ENCODE measurements around the gene LCN10.

The LCN10 gene

DNA sequence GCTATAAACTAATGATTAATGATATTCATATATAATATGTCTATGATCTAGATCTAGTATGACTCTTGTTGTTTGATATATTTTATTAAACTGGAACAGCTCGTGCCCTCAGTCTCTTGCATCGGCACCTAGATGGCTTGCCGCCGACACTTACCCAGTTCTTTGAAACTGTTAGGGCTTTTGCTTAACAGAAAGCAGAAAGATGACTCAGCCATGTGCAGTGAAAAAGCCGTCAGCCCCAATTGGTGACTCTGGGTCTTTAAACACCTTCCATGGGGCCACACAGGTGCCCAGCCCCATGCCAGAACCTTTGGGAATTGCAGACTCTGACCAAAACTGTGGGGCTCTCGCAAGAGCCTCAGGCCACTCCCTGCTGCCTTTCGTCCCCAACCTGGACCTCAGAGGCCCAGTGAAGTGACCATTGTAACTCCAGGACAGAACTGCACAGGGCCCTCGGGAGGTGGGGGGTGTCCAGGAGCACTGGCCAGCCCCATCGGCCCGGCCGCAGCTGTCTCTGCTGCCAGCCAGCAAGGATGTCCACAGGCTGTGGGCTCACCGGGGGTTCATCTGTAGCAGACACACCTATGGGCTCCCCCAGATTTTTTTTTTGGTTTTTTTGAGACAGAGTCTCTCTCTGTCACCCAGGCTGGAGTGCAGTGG lies 7.8 kb downstream of the LCN10 start:
- TF ChIP-seq EZH2 (IDR thresholded peaks at IDR 0.05; ENCODE audit: borderline replicate concordance, low read length) = no peak
- TF ChIP-seq, protein P1, sequence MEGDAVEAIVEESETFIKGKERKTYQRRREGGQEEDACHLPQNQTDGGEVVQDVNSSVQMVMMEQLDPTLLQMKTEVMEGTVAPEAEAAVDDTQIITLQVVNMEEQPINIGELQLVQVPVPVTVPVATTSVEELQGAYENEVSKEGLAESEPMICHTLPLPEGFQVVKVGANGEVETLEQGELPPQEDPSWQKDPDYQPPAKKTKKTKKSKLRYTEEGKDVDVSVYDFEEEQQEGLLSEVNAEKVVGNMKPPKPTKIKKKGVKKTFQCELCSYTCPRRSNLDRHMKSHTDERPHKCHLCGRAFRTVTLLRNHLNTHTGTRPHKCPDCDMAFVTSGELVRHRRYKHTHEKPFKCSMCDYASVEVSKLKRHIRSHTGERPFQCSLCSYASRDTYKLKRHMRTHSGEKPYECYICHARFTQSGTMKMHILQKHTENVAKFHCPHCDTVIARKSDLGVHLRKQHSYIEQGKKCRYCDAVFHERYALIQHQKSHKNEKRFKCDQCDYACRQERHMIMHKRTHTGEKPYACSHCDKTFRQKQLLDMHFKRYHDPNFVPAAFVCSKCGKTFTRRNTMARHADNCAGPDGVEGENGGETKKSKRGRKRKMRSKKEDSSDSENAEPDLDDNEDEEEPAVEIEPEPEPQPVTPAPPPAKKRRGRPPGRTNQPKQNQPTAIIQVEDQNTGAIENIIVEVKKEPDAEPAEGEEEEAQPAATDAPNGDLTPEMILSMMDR (IDR thresholded peaks at IDR 0.05; ENCODE audit: low read length) = no peak
- Histone ChIP-seq H3K27ac (ENCODE audit: low read depth, low read length, poor library complexity, severe bottlenecking) (no peak overlapping the region), H3K4me2 (ENCODE audit: low read length) (no peak overlapping the region), H3F3A (ENCODE audit: insufficient read depth, low read length) (no peaks in the 10 kb centered on the region), H2AFZ (ENCODE audit: low read length) (no peak overlapping the region), H3K9me2 (ENCODE audit: low read depth, low read length) (no peaks in the 10 kb centered on the region), H3K4me1 (ENCODE audit: insufficient read depth, low read length, severe bottlenecking) (no peaks in the 10 kb centered on the region), H4K20me1 (ENCODE audit: insufficient read depth, low read length) (no peaks in the 10 kb centered on the region), H3K9me3 (ENCODE audit: low read length) (no peaks in the 10 kb centered on the region), H3K79me2 (ENCODE audit: insufficient read depth, low read length) (no peaks in the 10 kb centered on the region), H3K27me3 (ENCODE audit: insufficient read depth, low read length) (no peaks in the 10 kb centered on the region; the same call in 1 of the 2 replicates), H3K36me3 (ENCODE audit: insufficient read depth, low read length) (no peaks in the 10 kb centered on the region), H3K4me3 (ENCODE audit: low read depth, low read length, poor library complexity, severe bottlenecking) (no peak overlapping the region), H3K9ac (ENCODE audit: low read length) (no peak overlapping the region)

DNA sequence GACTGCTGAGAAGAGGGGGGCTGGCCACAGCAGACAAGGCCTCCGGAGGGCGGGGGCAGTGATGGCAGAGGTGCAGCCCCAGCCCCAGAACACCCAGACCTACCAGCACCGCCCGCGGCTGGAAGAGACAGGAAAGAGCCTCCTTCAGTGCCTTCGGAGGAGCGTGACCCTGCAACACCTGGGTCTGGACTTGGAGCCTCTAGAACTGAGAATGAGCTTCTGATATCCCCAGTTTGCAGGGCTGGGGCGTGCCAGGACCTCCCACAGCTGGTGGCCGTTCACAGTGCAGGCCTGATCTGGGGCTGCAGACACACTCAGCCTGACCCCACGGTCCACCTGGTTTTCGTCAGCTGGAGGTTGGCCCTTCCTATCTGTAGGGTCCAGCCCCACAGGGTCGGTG lies 9.1 kb downstream of the LCN10 start:
- Histone ChIP-seq H3K4me2 (ENCODE audit: low read length) (no peak overlapping the region), H3K27me3 (ENCODE audit: insufficient read depth, low read length) (no peaks in the 10 kb centered on the region; the same call in 1 of the 2 replicates), H3K9ac (ENCODE audit: low read length) (no peak overlapping the region), H3K27ac (ENCODE audit: low read depth, low read length, poor library complexity, severe bottlenecking) (no peak overlapping the region), H3K9me2 (ENCODE audit: low read depth, low read length) (no peaks in the 10 kb centered on the region), H3K9me3 (ENCODE audit: low read length) (no peaks in the 10 kb centered on the region), H3K79me2 (ENCODE audit: insufficient read depth, low read length) (no peaks in the 10 kb centered on the region), H3K36me3 (ENCODE audit: insufficient read depth, low read length) (no peaks in the 10 kb centered on the region), H3K4me1 (ENCODE audit: insufficient read depth, low read length, severe bottlenecking) (peaks cover 5% of the 10 kb centered on the region), H3K4me3 (ENCODE audit: low read depth, low read length, poor library complexity, severe bottlenecking) (no peak overlapping the region), H2AFZ (ENCODE audit: low read length) (no peak overlapping the region), H4K20me1 (ENCODE audit: insufficient read depth, low read length) (no peaks in the 10 kb centered on the region), H3F3A (ENCODE audit: insufficient read depth, low read length) (no peaks in the 10 kb centered on the region)
- TF ChIP-seq EZH2 (IDR thresholded peaks at IDR 0.05; ENCODE audit: borderline replicate concordance, low read length) = no peak
- TF ChIP-seq, protein P1 (IDR thresholded peaks at IDR 0.05; ENCODE audit: low read length) = no peak

DNA sequence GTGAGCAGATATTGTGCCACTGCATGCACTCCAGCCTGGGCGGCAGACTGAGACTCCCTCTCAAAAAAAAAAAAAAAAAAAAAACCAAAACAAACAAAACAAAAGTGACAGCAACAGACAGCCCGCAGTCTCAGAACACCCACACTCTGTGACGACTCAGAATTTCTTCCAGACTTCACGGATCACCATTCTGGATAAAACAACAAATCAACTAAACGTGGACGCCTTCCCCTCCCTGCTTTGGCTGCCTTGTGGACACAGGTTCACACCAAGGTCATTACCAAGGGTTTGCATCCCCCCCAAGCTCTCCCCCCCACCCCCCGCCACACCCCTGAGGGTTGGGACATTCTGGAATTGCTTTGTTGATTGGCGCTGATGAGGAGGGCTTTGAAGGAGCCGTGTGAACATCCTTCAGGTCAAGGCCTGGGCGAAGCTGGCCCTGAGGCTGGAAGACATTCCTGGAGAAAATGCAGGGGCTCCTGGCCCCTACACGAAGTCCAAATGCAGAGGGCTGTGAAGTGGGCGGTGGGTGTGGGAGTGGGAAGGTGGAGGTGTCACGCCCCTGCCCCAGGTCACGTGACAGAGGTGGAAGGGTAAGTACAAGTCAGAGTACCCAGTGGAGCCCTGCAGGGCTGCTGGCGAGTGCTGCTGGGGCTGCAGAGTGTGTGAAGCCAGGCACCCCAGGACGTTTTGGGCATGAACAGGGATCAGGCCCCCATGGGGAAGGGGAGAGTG lies 10.1 kb downstream of the LCN10 start:
- H3K4me2 ChIP-seq (ENCODE audit: low read length) = no peak overlapping the region
- no peaks in the 10 kb centered on the region for H3K36me3 ChIP-seq (ENCODE audit: insufficient read depth, low read length)
- no peaks in the 10 kb centered on the region for H4K20me1 ChIP-seq (ENCODE audit: insufficient read depth, low read length)
- TF ChIP-seq, protein P1 (IDR thresholded peaks at IDR 0.05; ENCODE audit: low read length) = no peak
- no peak for TF ChIP-seq EZH2 (IDR thresholded peaks at IDR 0.05; ENCODE audit: borderline replicate concordance, low read length)
- no peaks in the 10 kb centered on the region; the same call in 1 of the 2 replicates for H3K27me3 ChIP-seq (ENCODE audit: insufficient read depth, low read length)
- no peak overlapping the region for H2AFZ ChIP-seq (ENCODE audit: low read length)
- no peaks in the 10 kb centered on the region for H3K9me3 ChIP-seq (ENCODE audit: low read length)
- no peaks in the 10 kb centered on the region for H3K79me2 ChIP-seq (ENCODE audit: insufficient read depth, low read length)
- H3K27ac ChIP-seq (ENCODE audit: low read depth, low read length, poor library complexity, severe bottlenecking) = no peak overlapping the region
- H3K9ac ChIP-seq (ENCODE audit: low read length) = no peak overlapping the region
- no peak overlapping the region for H3K4me3 ChIP-seq (ENCODE audit: low read depth, low read length, poor library complexity, severe bottlenecking)
- peaks cover 10% of the 10 kb centered on the region for H3K4me1 ChIP-seq (ENCODE audit: insufficient read depth, low read length, severe bottlenecking)
- H3F3A ChIP-seq (ENCODE audit: insufficient read depth, low read length) = no peaks in the 10 kb centered on the region
- H3K9me2 ChIP-seq (ENCODE audit: low read depth, low read length) = no peaks in the 10 kb centered on the region
